HEK293T (cell line): Measurements from ENCODE around the gene POLR1G.

ENCODE experiments used
- BHLHE40 ChIP-seq: fragments of 450-650 bp; IDR thresholded peaks from 2 replicates; pipeline ENCODE4 v1.6.1; 2016; ENCODE audit warnings: mild to moderate bottlenecking, moderate library complexity, borderline replicate concordance
- ELF4 ChIP-seq: fragments of 450-650 bp; IDR thresholded peaks from 2 replicates; pipeline ENCODE4 v1.6.1; 2017; ENCODE audit warnings: antibody characterized with exemption
- FOXA1 ChIP-seq: fragments of 450-650 bp; IDR thresholded peaks from 2 replicates; pipeline ENCODE4 v1.6.1; 2016; ENCODE audit warnings: mild to moderate bottlenecking
- FOXM1 ChIP-seq: fragments of 450-650 bp; IDR thresholded peaks from 2 replicates; pipeline ENCODE4 v1.6.1; 2017; ENCODE audit warnings: mild to moderate bottlenecking, borderline replicate concordance
- HDGF ChIP-seq: fragments of 450-650 bp; IDR thresholded peaks from 2 replicates; pipeline ENCODE4 v1.6.1; 2017; ENCODE audit warnings: antibody characterized with exemption, borderline replicate concordance
- L3MBTL2 ChIP-seq: fragments of 450-650 bp; conservative IDR thresholded peaks from 2 replicates; pipeline ENCODE4 v1.6.1; 2016; ENCODE audit warnings: mild to moderate bottlenecking
- LEF1 ChIP-seq: fragments of 450-650 bp; IDR thresholded peaks from 2 replicates; pipeline ENCODE4 v1.6.1; 2017; ENCODE audit warnings: mild to moderate bottlenecking, borderline replicate concordance
- SP1 ChIP-seq: fragments of 450-650 bp; IDR thresholded peaks from 2 replicates; pipeline ENCODE4 v1.6.1; 2017
- SUZ12 ChIP-seq: fragments of 450-650 bp; IDR thresholded peaks from 2 replicates; pipeline ENCODE4 v1.6.1; 2016; ENCODE audit warnings: mild to moderate bottlenecking
- TARDBP ChIP-seq: fragments of 450-650 bp; IDR thresholded peaks from 2 replicates; pipeline ENCODE4 v1.6.1; 2016
- ZNF384 ChIP-seq: fragments of 450-650 bp; IDR thresholded peaks from 2 replicates; pipeline ENCODE4 v1.6.1; 2016

- no peak for TF ChIP-seq SP1
- TF ChIP-seq ZNF384: no peak
- no peak for TF ChIP-seq SUZ12
- no peak for TF ChIP-seq BHLHE40
- no peak for TF ChIP-seq ELF4
- TF ChIP-seq FOXA1: no peak
- no peak for TF ChIP-seq HDGF
- no peak for TF ChIP-seq FOXM1
- no peak; the same call in 1 of the 2 replicates for TF ChIP-seq L3MBTL2
- no peak for TF ChIP-seq LEF1
- TF ChIP-seq TARDBP: no peak
Measured at GRCh38 chr19:45455707-45456499, 49.5 kb downstream of the POLR1G start.
